Smooth muscle cell (in vitro differentiated cells): ENCODE data around the gene TNK2. TPM values are rescaled to one million over a fixed set of nuclear protein-coding genes. Genes with fewer than 3 reads are reported as not detected.
A peak's percentile ranks its signal among the peaks of the same experiment; 100 is the strongest.

ENCODE experiments used
- DNase-seq: peaks from one replicate; lab custom pipeline; 2025; ENCODE audit not compliant: unreplicated experiment; lab: John Stamatoyannopoulos, UW
- H2AFZ ChIP-seq: fragments of 200-600 bp; sonication (generic); 2 replicates; pipeline ENCODE4 v1.6.0; 2016; ENCODE audit warnings: antibody characterized with exemption, low read depth, mild to moderate bottlenecking
- H3F3A ChIP-seq: fragments of 200-600 bp; sonication (generic); 2 replicates; pipeline ENCODE4 v1.6.0; 2017; ENCODE audit warnings: antibody characterized with exemption, low read depth
- H3K27ac ChIP-seq: fragments of 200-600 bp; sonication (generic); 2 replicates; pipeline ENCODE4 v1.5.1; 2016; ENCODE audit warnings: low read depth, mild to moderate bottlenecking
- H3K27me3 ChIP-seq: fragments of 200-600 bp; sonication (generic); 2 replicates; pipeline ENCODE4 v1.6.1; 2016; ENCODE audit warnings: low read depth, mild to moderate bottlenecking
- H3K36me3 ChIP-seq: fragments of 200-600 bp; sonication (generic); 2 replicates; pipeline ENCODE4 v1.5.1; 2016; ENCODE audit warnings: low read depth
- H3K4me1 ChIP-seq: fragments of 200-600 bp; sonication (generic); 2 replicates; pipeline ENCODE4 v1.5.1; 2016; ENCODE audit warnings: low read depth
- H3K4me2 ChIP-seq: fragments of 200-600 bp; sonication (generic); 2 replicates; pipeline ENCODE4 v1.6.0; 2016; ENCODE audit warnings: mild to moderate bottlenecking
- H3K4me3 ChIP-seq: fragments of 200-600 bp; sonication (generic); 2 replicates; pipeline ENCODE4 v1.5.1; 2016; ENCODE audit warnings: mild to moderate bottlenecking
- H3K79me2 ChIP-seq: fragments of 200-600 bp; sonication (generic); 2 replicates; pipeline ENCODE4 v1.6.0; 2016; ENCODE audit warnings: low read depth, mild to moderate bottlenecking
- H3K9ac ChIP-seq: fragments of 200-600 bp; sonication (generic); 2 replicates; pipeline ENCODE4 v1.6.0; 2016; ENCODE audit warnings: low read depth
- H3K9me3 ChIP-seq: fragments of 200-600 bp; sonication (generic); replicated peaks from 2 replicates; pipeline ENCODE4 v1.5.1; 2016; ENCODE audit warnings: low read depth
- H4K20me1 ChIP-seq: fragments of 200-600 bp; sonication (generic); 2 replicates; pipeline ENCODE4 v1.6.0; 2016; ENCODE audit warnings: low read depth
- WGBS: methylation state at CpG from one replicate; pipeline ENCODE4 v1.1.7; 2016; ENCODE audit warnings: low lambda C conversion rate; 5-methylcytosine and 5-hydroxymethylcytosine counted together
- polyA plus RNA-seq: library from polyadenylated mRNA; unstranded; fragments of >200 nt; fragmentation: Nextera tagmentation; extraction: Ambion mirVana; gene quantifications from 2 replicates; pipeline ENCODE4 v1.2.1, GENCODE V29; 2016
- total RNA-seq: library from RNA; depleted of rRNA; stranded (reverse); fragments of >200 nt; gene quantifications from 2 replicates; pipeline ENCODE4 v1.2.3, GENCODE V29; 2014
- TF ChIP-seq, protein P1 (sequence below): fragments of 200-600 bp; sonication (generic); IDR thresholded peaks from 2 replicates; pipeline ENCODE4 v1.5.1; 2017; ENCODE audit warnings: borderline replicate concordance, mild to moderate bottlenecking, antibody characterized with exemption; ENCODE audit not compliant: insufficient read depth, poor library complexity, severe bottlenecking

TNK2 gene
- total and polyA plus RNA-seq, 2 experiments from 2014 or later = 2.8 to 10.6 TPM

GRCh38 chr3:195899701-195900435 lies 8.5 kb downstream of the TNK2 start:
- peaks cover 25% of the 10 kb centered on the region for H4K20me1 ChIP-seq
- H3K27ac ChIP-seq = peak overlapping the region; percentile 15
- peak overlapping the region; percentile 13 for H3K9ac ChIP-seq
- no peaks in the 10 kb centered on the region for H3K9me3 ChIP-seq
- H3K36me3 ChIP-seq = no peaks in the 10 kb centered on the region
- no peak overlapping the region for H3K4me3 ChIP-seq
- peaks cover 14% of the 10 kb centered on the region for H3F3A ChIP-seq
- peaks cover 20% of the 10 kb centered on the region for H3K4me1 ChIP-seq
- no peak for DNase-seq
- H3K4me2 ChIP-seq = no peak overlapping the region
- H2AFZ ChIP-seq = no peak overlapping the region
- peaks cover 36% of the 10 kb centered on the region for H3K79me2 ChIP-seq
- H3K27me3 ChIP-seq = no peaks in the 10 kb centered on the region
- TF ChIP-seq, protein P1, sequence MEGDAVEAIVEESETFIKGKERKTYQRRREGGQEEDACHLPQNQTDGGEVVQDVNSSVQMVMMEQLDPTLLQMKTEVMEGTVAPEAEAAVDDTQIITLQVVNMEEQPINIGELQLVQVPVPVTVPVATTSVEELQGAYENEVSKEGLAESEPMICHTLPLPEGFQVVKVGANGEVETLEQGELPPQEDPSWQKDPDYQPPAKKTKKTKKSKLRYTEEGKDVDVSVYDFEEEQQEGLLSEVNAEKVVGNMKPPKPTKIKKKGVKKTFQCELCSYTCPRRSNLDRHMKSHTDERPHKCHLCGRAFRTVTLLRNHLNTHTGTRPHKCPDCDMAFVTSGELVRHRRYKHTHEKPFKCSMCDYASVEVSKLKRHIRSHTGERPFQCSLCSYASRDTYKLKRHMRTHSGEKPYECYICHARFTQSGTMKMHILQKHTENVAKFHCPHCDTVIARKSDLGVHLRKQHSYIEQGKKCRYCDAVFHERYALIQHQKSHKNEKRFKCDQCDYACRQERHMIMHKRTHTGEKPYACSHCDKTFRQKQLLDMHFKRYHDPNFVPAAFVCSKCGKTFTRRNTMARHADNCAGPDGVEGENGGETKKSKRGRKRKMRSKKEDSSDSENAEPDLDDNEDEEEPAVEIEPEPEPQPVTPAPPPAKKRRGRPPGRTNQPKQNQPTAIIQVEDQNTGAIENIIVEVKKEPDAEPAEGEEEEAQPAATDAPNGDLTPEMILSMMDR = no peak
- WGBS = 94% methylated on average over 15 of the region's 15 CpGs

GRCh38 chr3:195897853-195898415 lies 10.4 kb downstream of the TNK2 start:
- TF ChIP-seq, protein P1 = peak; percentile 10
- H3K27me3 ChIP-seq = no peaks in the 10 kb centered on the region
- WGBS = 56% methylated on average over 11 of the region's 11 CpGs
- no peak for DNase-seq
- H3K4me3 ChIP-seq = no peak overlapping the region
- no peak overlapping the region for H3K9ac ChIP-seq
- peak overlapping the region; percentile 32 for H3K27ac ChIP-seq
- H3K4me2 ChIP-seq = no peak overlapping the region
- no peak overlapping the region for H2AFZ ChIP-seq
- no peaks in the 10 kb centered on the region for H3K36me3 ChIP-seq
- H3K4me1 ChIP-seq = peaks cover 22% of the 10 kb centered on the region
- peaks cover 24% of the 10 kb centered on the region for H4K20me1 ChIP-seq
- H3F3A ChIP-seq = peaks cover 16% of the 10 kb centered on the region
- no peaks in the 10 kb centered on the region for H3K9me3 ChIP-seq
- peaks cover 26% of the 10 kb centered on the region for H3K79me2 ChIP-seq

GRCh38 chr3:195897081-195897852 lies 11.1 kb downstream of the TNK2 start:
- peaks cover 22% of the 10 kb centered on the region for H3K79me2 ChIP-seq

More at GRCh38 chr3:195897081-195897852, 11.1 kb downstream of the TNK2 start:
- Histone ChIP-seq H4K20me1 (peaks cover 24% of the 10 kb centered on the region), H2AFZ (no peak overlapping the region), H3K4me1 (peaks cover 24% of the 10 kb centered on the region), H3F3A (peaks cover 16% of the 10 kb centered on the region), H3K9me3 (no peaks in the 10 kb centered on the region), H3K27ac (peak overlapping the region; percentile 70), H3K4me2 (peak overlapping the region; percentile 99), H3K4me3 (no peak overlapping the region), H3K9ac (no peak overlapping the region), H3K27me3 (no peaks in the 10 kb centered on the region), H3K36me3 (no peaks in the 10 kb centered on the region)
- DNase-seq = no peak
- TF ChIP-seq, protein P1 = no peak
- 32% methylated on average over 10 of the region's 10 CpGs for WGBS
